ENCODE data around the gene PRR20D. TPM values are rescaled to one million over a fixed set of nuclear protein-coding genes. Genes with fewer than 3 reads are reported as not detected.
"Not testable (repeated sequence)": the region's sequence is repeated elsewhere in the genome, so short reads cannot be mapped to it uniquely, and the experiment has no call there.

PRR20D gene
- total RNA-seq (2014; rRNA removed; shearing (Covaris generic)): not detected in 2 replicates

DNA sequence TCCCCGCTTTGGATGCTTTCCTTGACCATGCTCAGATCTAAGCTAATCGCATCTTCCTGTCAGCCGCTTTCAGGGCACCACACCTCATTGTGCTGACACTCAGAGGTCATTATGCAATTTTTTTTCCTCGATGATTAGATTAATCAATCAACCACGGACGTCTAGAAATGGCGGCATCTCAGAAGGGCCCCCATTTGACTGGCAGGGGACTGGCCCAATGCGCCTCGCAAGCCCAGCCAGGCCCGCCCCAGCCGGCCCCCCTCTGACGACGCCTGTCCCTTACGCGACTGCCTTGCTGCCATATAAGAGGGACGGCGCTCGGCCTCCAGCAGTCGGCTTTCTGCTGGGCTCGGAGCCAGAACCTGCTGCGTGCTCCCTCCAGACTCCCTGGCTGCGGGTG lies at the start of gene PRR20D:
Gene PRR20D (plus strand): TSS at position 301 of the 400 bp plus-strand sequence. CDS start 387 bp downstream, outside the sequence.
- DNase-seq (ENCODE audit: low spot score): not testable (repeated sequence)

DNA sequence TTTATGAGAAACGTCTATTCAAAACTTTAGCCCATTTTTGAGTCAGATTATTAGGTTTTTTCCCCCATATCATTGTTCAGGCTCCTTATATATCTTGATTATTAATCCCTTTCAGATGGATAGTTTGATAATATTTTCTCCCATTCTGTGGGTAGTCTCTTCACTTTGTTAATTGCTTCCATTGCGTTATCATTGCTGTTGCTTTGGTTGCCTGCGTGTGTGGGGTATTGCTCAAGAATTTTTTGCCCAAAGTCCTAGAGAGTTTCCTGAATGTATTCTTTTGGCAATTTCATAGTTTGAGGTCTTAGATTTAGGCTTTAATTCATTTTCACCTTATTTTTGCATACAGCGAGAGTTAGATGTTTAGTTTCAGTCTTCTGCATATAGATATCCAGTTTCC lies 45.5 kb upstream of the PRR20D start:
- DNase-seq (ENCODE audit: low spot score): no peak

GRCh38 chr13:57123681-57124080 lies 36.8 kb upstream of the PRR20D start:
- no peak for DNase-seq (ENCODE audit: low spot score)

- DNase-seq (ENCODE audit: low spot score): peak; percentile 42
Measured at GRCh38 chr13:57128909-57129308, 31.5 kb upstream of the PRR20D start.

GRCh38 chr13:57136093-57136492 lies 24.3 kb upstream of the PRR20D start:
- no peak for DNase-seq (ENCODE audit: low spot score)

GRCh38 chr13:57137585-57137984 lies 22.8 kb upstream of the PRR20D start:
- DNase-seq (ENCODE audit: low spot score): peak; percentile 78

GRCh38 chr13:57138988-57139387 lies 21.4 kb upstream of the PRR20D start:
- DNase-seq (ENCODE audit: low spot score): no peak

DNA sequence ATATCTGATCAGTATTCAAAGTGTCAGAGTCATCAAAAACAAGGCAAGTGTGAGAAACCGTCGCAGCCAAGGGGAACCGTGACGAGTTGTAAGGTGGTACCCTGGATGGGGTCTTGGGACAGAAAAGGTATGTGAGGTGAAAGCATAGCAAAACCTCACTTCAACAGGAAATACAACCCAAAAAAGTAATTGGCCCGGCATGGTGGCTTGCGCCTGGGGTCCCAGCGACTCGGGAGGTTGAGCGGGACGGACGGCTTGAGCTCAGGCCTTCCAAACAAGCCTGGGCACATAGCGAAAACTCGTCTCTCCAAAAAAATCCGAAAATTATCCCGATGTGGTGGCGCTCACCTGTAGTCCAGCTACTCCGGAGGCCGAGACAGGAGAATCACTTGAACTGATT lies 20.7 kb upstream of the PRR20D start:
- DNase-seq (ENCODE audit: low spot score): not testable (repeated sequence)

DNA sequence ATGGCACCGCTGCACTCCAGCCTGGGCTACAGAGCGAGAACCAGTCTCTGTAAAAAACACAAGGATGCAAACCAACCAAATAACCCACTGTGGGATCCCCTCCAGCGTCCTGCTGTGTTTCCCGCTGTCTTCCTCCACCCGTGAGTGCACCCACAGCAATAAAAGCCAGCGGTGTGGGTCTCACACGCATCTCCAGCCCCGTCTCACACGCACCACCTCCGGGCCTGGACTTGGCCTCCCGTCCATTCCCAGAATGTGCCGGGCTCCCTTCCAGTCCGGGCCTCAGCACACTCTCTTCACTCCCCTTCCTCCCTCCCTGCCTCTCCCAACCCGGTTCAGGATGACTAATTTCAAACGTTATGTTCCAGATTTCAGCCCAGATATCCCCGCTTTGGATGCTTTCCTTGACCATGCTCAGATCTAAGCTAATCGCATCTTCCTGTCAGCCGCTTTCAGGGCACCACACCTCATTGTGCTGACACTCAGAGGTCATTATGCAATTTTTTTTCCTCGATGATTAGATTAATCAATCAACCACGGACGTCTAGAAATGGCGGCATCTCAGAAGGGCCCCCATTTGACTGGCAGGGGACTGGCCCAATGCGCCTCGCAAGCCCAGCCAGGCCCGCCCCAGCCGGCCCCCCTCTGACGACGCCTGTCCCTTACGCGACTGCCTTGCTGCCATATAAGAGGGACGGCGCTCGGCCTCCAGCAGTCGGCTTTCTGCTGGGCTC lies 20.0 kb upstream of the PRR20D start, which contains the start of gene PRR20A:
Gene PRR20A (plus strand): TSS at position 684 of the 734 bp plus-strand sequence. CDS start 387 bp downstream, outside the sequence.
- DNase-seq (ENCODE audit: low spot score): not testable (repeated sequence)

GRCh38 chr13:57147188-57147587 lies 13.2 kb upstream of the PRR20D start, which contains the start of gene PRR20B:
TSS of gene PRR20B (plus strand) at chr13:57147488. CDS start at chr13:57147875, 387 bp downstream.
- DNase-seq (ENCODE audit: low spot score): not testable (repeated sequence)

GRCh38 chr13:57148106-57148505 lies 12.3 kb upstream of the PRR20D start:
- DNase-seq (ENCODE audit: low spot score): not testable (repeated sequence)

DNA sequence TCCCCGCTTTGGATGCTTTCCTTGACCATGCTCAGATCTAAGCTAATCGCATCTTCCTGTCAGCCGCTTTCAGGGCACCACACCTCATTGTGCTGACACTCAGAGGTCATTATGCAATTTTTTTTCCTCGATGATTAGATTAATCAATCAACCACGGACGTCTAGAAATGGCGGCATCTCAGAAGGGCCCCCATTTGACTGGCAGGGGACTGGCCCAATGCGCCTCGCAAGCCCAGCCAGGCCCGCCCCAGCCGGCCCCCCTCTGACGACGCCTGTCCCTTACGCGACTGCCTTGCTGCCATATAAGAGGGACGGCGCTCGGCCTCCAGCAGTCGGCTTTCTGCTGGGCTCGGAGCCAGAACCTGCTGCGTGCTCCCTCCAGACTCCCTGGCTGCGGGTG lies 6.7 kb upstream of the PRR20D start, which contains the start of gene PRR20C:
Gene PRR20C (plus strand): TSS at position 301 of the 400 bp plus-strand sequence. CDS start 387 bp downstream, outside the sequence.
- not testable (repeated sequence) for DNase-seq (ENCODE audit: low spot score)

DNA sequence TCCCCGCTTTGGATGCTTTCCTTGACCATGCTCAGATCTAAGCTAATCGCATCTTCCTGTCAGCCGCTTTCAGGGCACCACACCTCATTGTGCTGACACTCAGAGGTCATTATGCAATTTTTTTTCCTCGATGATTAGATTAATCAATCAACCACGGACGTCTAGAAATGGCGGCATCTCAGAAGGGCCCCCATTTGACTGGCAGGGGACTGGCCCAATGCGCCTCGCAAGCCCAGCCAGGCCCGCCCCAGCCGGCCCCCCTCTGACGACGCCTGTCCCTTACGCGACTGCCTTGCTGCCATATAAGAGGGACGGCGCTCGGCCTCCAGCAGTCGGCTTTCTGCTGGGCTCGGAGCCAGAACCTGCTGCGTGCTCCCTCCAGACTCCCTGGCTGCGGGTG lies 6.5 kb downstream of the PRR20D start, which contains the start of gene PRR20E:
Gene PRR20E (plus strand): TSS at position 301 of the 400 bp plus-strand sequence. CDS start 387 bp downstream, outside the sequence.
- not testable (repeated sequence) for DNase-seq (ENCODE audit: low spot score)

DNA sequence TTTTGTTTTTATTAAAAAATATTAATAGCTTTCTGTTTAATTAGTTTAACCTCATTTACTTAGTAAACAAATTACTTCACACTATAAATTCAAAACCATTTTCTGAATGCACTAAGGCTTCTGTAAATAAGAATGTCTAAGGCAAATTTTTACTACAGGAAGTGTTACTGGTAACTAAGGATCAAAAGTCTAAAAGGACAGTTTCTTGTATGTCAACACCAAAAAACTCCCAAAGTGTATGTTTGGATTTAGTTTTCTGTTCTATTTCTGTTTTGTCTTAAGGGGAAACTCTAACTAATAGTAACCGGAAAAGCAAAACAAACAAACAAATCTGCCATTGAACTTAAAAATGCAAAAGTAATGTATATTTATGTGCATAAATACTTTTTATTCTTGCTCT lies 31.2 kb downstream of the PRR20D start:
- DNase-seq (ENCODE audit: low spot score): no peak

DNA sequence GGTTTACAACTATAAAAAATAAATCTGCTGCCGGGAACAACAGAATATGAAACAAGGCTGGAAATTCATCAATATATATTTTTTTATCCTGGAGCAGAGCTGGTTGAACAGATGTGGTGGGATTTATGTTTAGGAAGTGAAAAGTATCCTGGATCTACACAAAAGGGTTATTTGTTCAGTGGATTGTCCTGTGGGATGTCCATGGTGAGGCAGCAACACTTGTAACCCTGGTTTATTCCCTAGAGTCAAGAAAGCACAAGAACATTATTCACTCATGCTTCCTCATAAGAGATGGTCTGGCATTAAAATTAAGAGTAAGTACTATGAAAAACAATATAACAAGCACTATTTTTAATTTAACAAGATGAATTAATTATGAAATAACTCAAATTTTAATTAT lies 52.6 kb downstream of the PRR20D start:
- DNase-seq (ENCODE audit: low spot score): no peak

Small RNAs within 50 kb of the gene (small RNA-seq; reads per million reads assigned to genes)
- gene PRR20FP: not detected

Other genes with a start within 250 kb of the PRR20D start
- gene PRR20A, start 19.7 kb upstream of the PRR20D start, total RNA-seq (2014; rRNA removed; shearing (Covaris generic)): not detected in 2 replicates
- not detected in 2 replicates for gene PRR20B, start 13.1 kb upstream of the PRR20D start, total RNA-seq (2014; rRNA removed; shearing (Covaris generic))
- gene PRR20C, start 6.6 kb upstream of the PRR20D start, total RNA-seq (2014; rRNA removed; shearing (Covaris generic)): not detected in 2 replicates
- gene PRR20E, start 6.6 kb downstream of the PRR20D start, total RNA-seq (2014; rRNA removed; shearing (Covaris generic)): not detected in 2 replicates